GM19467 (cell line): ENCODE measurements around the gene QSOX1.

Experiments used
- ATAC-seq: cut with Tn5 transposase; IDR thresholded peaks from one replicate; pipeline ENCODE4 v1.9.1; 2021; ENCODE audit warnings: mild to moderate bottlenecking, moderate library complexity; ENCODE audit not compliant: unreplicated experiment

The QSOX1 gene

GRCh38 chr1:180208264-180208663 lies 53.6 kb downstream of the QSOX1 start:
- no peak for ATAC-seq

DNA sequence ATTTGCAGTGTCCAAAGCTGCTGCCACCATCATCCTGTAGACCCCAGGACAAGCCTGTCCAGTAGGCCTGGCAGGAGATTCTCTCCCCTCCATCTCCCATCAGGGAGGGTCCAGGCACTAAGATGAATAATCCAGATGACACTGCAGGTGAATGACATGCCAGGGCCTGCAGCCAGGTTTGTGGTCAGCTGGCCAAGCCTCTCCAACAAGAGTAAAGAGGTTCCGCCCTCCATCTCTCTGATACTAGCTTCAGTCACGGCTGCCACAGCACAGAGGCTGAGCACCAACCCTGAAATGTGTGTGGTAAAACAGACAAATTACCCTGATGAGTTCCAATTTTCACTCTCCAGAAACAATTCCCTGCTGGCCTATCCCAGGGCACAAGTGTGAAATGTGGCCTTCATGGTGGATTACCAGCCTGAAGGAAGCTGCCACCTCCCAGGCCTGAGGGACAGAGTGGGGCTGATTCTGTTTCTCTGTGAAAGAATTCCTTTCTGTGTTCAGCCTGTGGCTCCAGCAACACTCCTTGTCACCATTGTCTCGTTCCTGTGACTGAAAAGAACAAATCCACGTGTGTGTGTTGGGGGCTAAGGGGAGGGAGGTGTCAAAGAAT lies 55.4 kb downstream of the QSOX1 start:
- no peak for ATAC-seq

- ATAC-seq: no peak
These were observed 56.6 kb downstream of the QSOX1 start for GRCh38 chr1:180211156-180211859.

DNA sequence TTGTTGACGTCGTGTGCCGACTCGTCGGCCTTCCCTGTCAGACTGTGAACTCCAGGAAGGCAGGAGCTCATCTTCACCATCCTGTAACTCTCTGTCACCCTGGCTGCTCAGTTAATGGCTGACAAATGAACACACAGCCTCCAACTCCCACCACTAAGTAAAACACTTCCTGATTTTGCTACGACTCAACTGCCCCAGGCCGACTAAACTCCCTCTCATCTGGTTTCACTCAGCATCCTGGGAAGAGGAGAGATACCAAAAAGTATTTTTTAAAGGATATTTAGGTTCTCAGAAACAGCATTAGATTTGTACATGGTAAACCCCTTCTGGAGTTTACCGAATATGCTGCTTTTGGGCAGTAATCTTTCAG lies 57.2 kb downstream of the QSOX1 start:
- no peak for ATAC-seq

- no peak for ATAC-seq
These were observed 58.9 kb downstream of the QSOX1 start for GRCh38 chr1:180213401-180214170.

- ATAC-seq: no peak
These were observed 61.4 kb downstream of the QSOX1 start for GRCh38 chr1:180215856-180216625.

GRCh38 chr1:180217006-180217405 lies 62.3 kb downstream of the QSOX1 start:
- ATAC-seq: no peak

GRCh38 chr1:180218806-180219765 lies 64.4 kb downstream of the QSOX1 start:
- no peak for ATAC-seq

GRCh38 chr1:180219776-180220175 lies 65.1 kb downstream of the QSOX1 start:
- no peak for ATAC-seq

DNA sequence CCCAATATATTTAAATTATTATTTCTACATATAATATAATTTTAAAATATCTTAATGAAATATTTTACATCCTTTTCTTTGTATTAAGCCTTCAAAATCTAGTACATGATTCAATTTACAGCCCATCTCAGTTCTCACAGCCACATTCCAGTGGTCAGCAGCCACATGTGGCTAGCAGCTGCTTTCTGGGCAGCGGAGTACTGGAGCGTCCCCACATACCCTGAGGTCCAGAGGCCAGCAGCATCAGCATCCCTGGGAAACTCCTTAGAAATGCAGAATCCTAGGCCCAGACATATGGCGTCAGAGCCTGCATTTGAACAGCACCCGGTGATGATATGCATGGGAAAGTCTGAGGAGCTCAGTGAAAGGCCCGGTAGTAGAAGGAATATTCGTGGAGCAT lies 66.8 kb downstream of the QSOX1 start:
- no peak for ATAC-seq

GRCh38 chr1:180224902-180225301 lies 70.2 kb downstream of the QSOX1 start:
- ATAC-seq: no peak

DNA sequence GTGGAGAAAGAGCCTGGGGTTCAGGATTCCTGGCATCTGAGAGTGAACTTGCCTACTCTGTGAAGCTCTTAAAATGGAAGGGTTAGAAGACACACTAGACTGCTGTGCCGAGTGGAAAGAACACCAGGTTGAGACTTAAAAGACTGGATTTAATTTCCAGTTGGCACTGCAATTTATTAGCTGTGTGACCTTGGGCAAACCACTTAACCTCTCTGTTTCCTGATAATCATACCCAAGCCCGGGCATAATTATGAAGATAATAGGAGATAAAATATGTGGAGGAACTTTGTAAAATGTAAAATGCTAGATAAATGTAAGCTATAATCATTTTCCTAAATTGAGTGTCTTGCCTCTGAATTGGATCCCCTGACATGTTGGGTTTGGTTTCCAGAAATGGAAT lies 70.7 kb downstream of the QSOX1 start:
- ATAC-seq: no peak

GRCh38 chr1:180227861-180228647 lies 73.4 kb downstream of the QSOX1 start:
- ATAC-seq: no peak

DNA sequence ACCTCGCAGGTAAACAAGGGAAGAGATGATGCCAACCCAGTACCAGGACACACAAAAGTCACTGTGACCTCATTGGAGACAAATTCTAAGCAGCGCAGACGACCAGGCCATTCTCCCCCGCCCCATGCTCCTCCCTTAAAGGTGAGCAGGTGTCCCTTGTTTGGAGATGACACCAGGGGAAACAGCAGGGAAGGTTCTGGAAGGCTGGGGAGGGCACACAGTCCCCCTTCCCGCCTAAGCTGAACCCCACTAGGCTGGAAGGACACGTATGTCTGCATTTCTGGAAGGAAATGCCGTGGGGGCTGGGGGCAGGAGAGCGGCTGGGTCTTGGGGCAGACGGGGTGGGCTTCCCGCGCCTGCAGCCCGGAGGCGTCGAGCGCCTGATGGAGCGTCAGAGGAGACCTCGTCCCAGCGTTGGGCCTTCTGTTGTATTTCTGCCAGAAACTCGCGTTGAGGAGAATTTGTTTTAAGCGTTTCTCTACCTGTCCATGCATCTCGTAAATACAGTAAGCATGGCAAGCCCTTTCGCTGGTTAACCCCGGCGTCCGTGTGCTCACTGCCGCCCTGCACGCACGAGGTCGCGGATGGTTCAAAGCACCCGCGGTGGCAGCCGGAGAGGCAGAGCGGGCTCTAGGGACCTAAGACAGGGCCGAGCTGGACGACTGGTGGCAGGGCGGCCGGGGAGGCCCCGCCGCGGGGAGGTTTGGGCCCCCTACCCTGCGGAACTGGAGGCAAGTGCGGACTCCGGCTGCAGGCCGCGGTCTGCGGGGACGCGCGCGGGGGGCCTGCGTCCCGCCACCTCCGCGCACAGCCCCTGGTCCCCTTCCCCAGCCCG lies 74.2 kb downstream of the QSOX1 start:
- ATAC-seq: no peak

- ATAC-seq: no peak
These were observed 75.1 kb downstream of the QSOX1 start, which contains the start of gene LHX4 for GRCh38 chr1:180229483-180230415. LHX4 (plus strand) TSS chr1:180230264; CDS start chr1:180230530, 266 bp downstream.

DNA sequence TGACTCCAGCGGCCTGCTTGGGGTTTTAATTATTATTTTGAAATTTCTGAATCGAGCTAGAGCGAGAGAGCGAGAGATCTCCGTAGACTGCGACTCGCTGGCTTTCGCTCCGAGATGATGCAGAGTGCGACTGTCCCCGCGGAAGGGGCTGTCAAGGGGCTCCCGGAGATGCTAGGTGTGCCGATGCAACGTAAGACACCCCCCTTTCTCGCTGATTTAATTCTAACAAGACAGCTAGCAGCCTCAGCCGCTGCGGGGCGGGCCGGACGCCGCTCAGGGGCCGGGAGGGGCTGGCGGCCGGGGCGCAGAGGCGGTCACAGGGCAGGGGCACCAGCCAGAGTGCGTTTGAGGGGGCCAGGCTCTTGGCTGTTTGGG lies 75.7 kb downstream of the QSOX1 start:
- no peak for ATAC-seq

- ATAC-seq: no peak
These were observed 76.3 kb downstream of the QSOX1 start for GRCh38 chr1:180230791-180231505.
